ENCODE measurements around the gene UEVLD.

Gene UEVLD

GRCh38 chr11:18581825-18582224 lies 6.7 kb downstream of the UEVLD start:
- Histone ChIP-seq H3K4me3 (ENCODE audit: extremely low read depth, insufficient read depth, low read length, poor library complexity, severe bottlenecking) (no peak overlapping the region), H3K27ac (ENCODE audit: low read depth, low read length, severe bottlenecking) (no peak overlapping the region), H3K4me1 (ENCODE audit: control insufficient read depth, insufficient read depth, low read length, poor library complexity, severe bottlenecking) (no peaks in the 10 kb centered on the region), H3K9me3 (ENCODE audit: control insufficient read depth, low read length) (no peaks in the 10 kb centered on the region), H3K36me3 (ENCODE audit: control insufficient read depth, insufficient read depth, low read length) (peaks cover 24% of the 10 kb centered on the region)
- WGBS, 2 experiments (ENCODE audit: insufficient coverage in 2 of 2), result no CpG with 5 or more reads among the region's 1 CpG

GRCh38 chr11:18580113-18580766 lies 8.3 kb downstream of the UEVLD start:
- Histone ChIP-seq H3K27ac (ENCODE audit: low read depth, low read length, severe bottlenecking) (no peak overlapping the region), H3K9me3 (ENCODE audit: control insufficient read depth, low read length) (no peaks in the 10 kb centered on the region), H3K36me3 (ENCODE audit: control insufficient read depth, insufficient read depth, low read length) (peaks cover 30% of the 10 kb centered on the region), H3K4me3 (ENCODE audit: extremely low read depth, insufficient read depth, low read length, poor library complexity, severe bottlenecking) (no peak overlapping the region), H3K4me1 (ENCODE audit: control insufficient read depth, insufficient read depth, low read length, poor library complexity, severe bottlenecking) (no peaks in the 10 kb centered on the region)
- no CpG with 5 or more reads among the region's 2 CpGs for WGBS, 2 experiments (ENCODE audit: insufficient coverage in 2 of 2)

- no peak overlapping the region for H3K4me3 ChIP-seq (ENCODE audit: extremely low read depth, insufficient read depth, low read length, poor library complexity, severe bottlenecking)
- WGBS, 2 experiments (ENCODE audit: insufficient coverage in 2 of 2), result 87 to 96% methylated on average over 5 to 9 of the region's 14 CpGs
- H3K9me3 ChIP-seq (ENCODE audit: control insufficient read depth, low read length), result no peaks in the 10 kb centered on the region
- H3K36me3 ChIP-seq (ENCODE audit: control insufficient read depth, insufficient read depth, low read length), result peaks cover 36% of the 10 kb centered on the region
- H3K27ac ChIP-seq (ENCODE audit: low read depth, low read length, severe bottlenecking), result no peak overlapping the region
- no peaks in the 10 kb centered on the region for H3K4me1 ChIP-seq (ENCODE audit: control insufficient read depth, insufficient read depth, low read length, poor library complexity, severe bottlenecking)
These were observed 9.4 kb downstream of the UEVLD start for GRCh38 chr11:18578975-18579598.

GRCh38 chr11:18575361-18575760 lies 13.2 kb downstream of the UEVLD start:
- WGBS, 2 experiments (ENCODE audit: insufficient coverage in 2 of 2), result no CpG with 5 or more reads among the region's 1 CpG
- no peak overlapping the region for H3K27ac ChIP-seq (ENCODE audit: low read depth, low read length, severe bottlenecking)
- H3K36me3 ChIP-seq (ENCODE audit: control insufficient read depth, insufficient read depth, low read length), result peaks cover 57% of the 10 kb centered on the region
- H3K4me3 ChIP-seq (ENCODE audit: extremely low read depth, insufficient read depth, low read length, poor library complexity, severe bottlenecking), result no peak overlapping the region
- no peaks in the 10 kb centered on the region for H3K9me3 ChIP-seq (ENCODE audit: control insufficient read depth, low read length)
- H3K4me1 ChIP-seq (ENCODE audit: control insufficient read depth, insufficient read depth, low read length, poor library complexity, severe bottlenecking), result no peaks in the 10 kb centered on the region

- Histone ChIP-seq H3K27ac (ENCODE audit: low read depth, low read length, severe bottlenecking) (no peak overlapping the region), H3K4me1 (ENCODE audit: control insufficient read depth, insufficient read depth, low read length, poor library complexity, severe bottlenecking) (no peaks in the 10 kb centered on the region), H3K36me3 (ENCODE audit: control insufficient read depth, insufficient read depth, low read length) (peaks cover 31% of the 10 kb centered on the region), H3K9me3 (ENCODE audit: control insufficient read depth, low read length) (no peaks in the 10 kb centered on the region), H3K4me3 (ENCODE audit: extremely low read depth, insufficient read depth, low read length, poor library complexity, severe bottlenecking) (no peak overlapping the region)
- WGBS, 2 experiments (ENCODE audit: insufficient coverage in 2 of 2), result no CpG with 5 or more reads among the region's 3 CpGs
These were observed 21.5 kb downstream of the UEVLD start for GRCh38 chr11:18567081-18567480.

- no peaks in the 10 kb centered on the region for H3K9me3 ChIP-seq (ENCODE audit: control insufficient read depth, low read length)
- H3K4me3 ChIP-seq (ENCODE audit: extremely low read depth, insufficient read depth, low read length, poor library complexity, severe bottlenecking), result no peak overlapping the region
- peaks cover 31% of the 10 kb centered on the region for H3K36me3 ChIP-seq (ENCODE audit: control insufficient read depth, insufficient read depth, low read length)
- H3K27ac ChIP-seq (ENCODE audit: low read depth, low read length, severe bottlenecking), result no peak overlapping the region
- no peaks in the 10 kb centered on the region for H3K4me1 ChIP-seq (ENCODE audit: control insufficient read depth, insufficient read depth, low read length, poor library complexity, severe bottlenecking)
These were observed 22.1 kb downstream of the UEVLD start for GRCh38 chr11:18566406-18566805.

GRCh38 chr11:18564149-18564548 lies 24.4 kb downstream of the UEVLD start:
- Histone ChIP-seq H3K36me3 (ENCODE audit: control insufficient read depth, insufficient read depth, low read length) (peaks cover 34% of the 10 kb centered on the region), H3K4me1 (ENCODE audit: control insufficient read depth, insufficient read depth, low read length, poor library complexity, severe bottlenecking) (no peaks in the 10 kb centered on the region), H3K9me3 (ENCODE audit: control insufficient read depth, low read length) (no peaks in the 10 kb centered on the region), H3K4me3 (ENCODE audit: extremely low read depth, insufficient read depth, low read length, poor library complexity, severe bottlenecking) (no peak overlapping the region), H3K27ac (ENCODE audit: low read depth, low read length, severe bottlenecking) (no peak overlapping the region)

GRCh38 chr11:18563090-18563730 lies 25.3 kb downstream of the UEVLD start:
- Histone ChIP-seq H3K27ac (ENCODE audit: low read depth, low read length, severe bottlenecking) (no peak overlapping the region), H3K36me3 (ENCODE audit: control insufficient read depth, insufficient read depth, low read length) (peaks cover 36% of the 10 kb centered on the region), H3K4me3 (ENCODE audit: extremely low read depth, insufficient read depth, low read length, poor library complexity, severe bottlenecking) (no peak overlapping the region), H3K9me3 (ENCODE audit: control insufficient read depth, low read length) (no peaks in the 10 kb centered on the region), H3K4me1 (ENCODE audit: control insufficient read depth, insufficient read depth, low read length, poor library complexity, severe bottlenecking) (no peaks in the 10 kb centered on the region)
- WGBS, 2 experiments (ENCODE audit: insufficient coverage in 2 of 2), result 86 to 90% methylated on average over 1 to 2 of the region's 2 CpGs

- H3K36me3 ChIP-seq (ENCODE audit: control insufficient read depth, insufficient read depth, low read length), result peaks cover 26% of the 10 kb centered on the region
- H3K4me3 ChIP-seq (ENCODE audit: extremely low read depth, insufficient read depth, low read length, poor library complexity, severe bottlenecking), result no peak overlapping the region
- no peak overlapping the region for H3K27ac ChIP-seq (ENCODE audit: low read depth, low read length, severe bottlenecking)
- H3K9me3 ChIP-seq (ENCODE audit: control insufficient read depth, low read length), result no peaks in the 10 kb centered on the region
- 100% methylated on average over 1 of the region's 2 CpGs; no CpG with 5 or more reads in 1 of the 2 experiments for WGBS, 2 experiments (ENCODE audit: insufficient coverage in 2 of 2)
- H3K4me1 ChIP-seq (ENCODE audit: control insufficient read depth, insufficient read depth, low read length, poor library complexity, severe bottlenecking), result no peaks in the 10 kb centered on the region
These were observed 40.5 kb downstream of the UEVLD start for GRCh38 chr11:18548001-18548400.

GRCh38 chr11:18540207-18541009 lies 48.1 kb downstream of the UEVLD start:
- Histone ChIP-seq H3K27ac (ENCODE audit: low read depth, low read length, severe bottlenecking) (no peak overlapping the region), H3K36me3 (ENCODE audit: control insufficient read depth, insufficient read depth, low read length) (peaks cover 30% of the 10 kb centered on the region), H3K4me3 (ENCODE audit: extremely low read depth, insufficient read depth, low read length, poor library complexity, severe bottlenecking) (no peak overlapping the region), H3K9me3 (ENCODE audit: control insufficient read depth, low read length) (no peaks in the 10 kb centered on the region), H3K4me1 (ENCODE audit: control insufficient read depth, insufficient read depth, low read length, poor library complexity, severe bottlenecking) (no peaks in the 10 kb centered on the region)
- no CpG with 5 or more reads among the region's 1 CpG for WGBS, 2 experiments (ENCODE audit: insufficient coverage in 2 of 2)
